Astrocyte of the hippocampus (primary cell): ENCODE measurements around the gene PHACTR2.
"Not testable (repeated sequence)": the region's sequence is repeated elsewhere in the genome, so short reads cannot be mapped to it uniquely, and the experiment has no call there.

Experiments
- DNase-seq: peaks from one replicate; pipeline ENCODE4 v3.0.0; 2011; ENCODE audit warnings: low read depth, low spot score

The PHACTR2 gene

DNA sequence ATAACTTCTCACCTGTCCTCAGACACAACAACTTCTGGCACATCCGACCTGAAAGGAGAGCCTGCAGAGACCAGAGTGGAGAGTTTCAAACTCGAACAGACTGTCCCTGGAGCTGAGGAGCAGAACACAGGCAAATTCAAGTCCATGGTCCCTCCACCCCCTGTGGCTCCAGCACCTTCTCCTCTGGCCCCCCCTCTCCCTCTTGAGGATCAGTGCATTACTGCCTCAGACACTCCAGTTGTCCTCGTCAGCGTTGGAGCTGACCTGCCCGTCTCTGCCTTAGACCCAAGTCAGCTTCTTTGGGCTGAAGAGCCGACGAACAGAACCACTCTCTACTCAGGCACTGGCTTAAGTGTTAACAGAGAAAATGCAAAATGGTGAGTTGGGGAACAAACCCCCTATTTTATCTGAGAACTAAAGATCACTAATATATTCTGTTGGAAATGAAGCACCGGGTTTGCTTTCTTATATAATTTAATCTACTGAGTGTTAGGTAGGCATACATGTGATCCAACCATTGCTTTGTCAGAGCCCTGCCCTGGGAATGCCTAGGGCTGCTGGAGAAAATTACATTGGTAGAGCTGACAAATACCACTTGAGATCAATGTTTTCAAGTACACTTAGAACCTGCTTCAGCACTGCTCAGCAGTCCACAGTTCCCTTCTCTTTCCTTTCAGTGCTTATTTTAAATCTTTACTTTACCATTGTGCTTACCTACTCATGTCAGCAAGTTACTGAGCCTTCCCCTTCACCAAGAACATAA, 87.8 kb downstream of the PHACTR2 start:
- DNase-seq = no peak

DNA sequence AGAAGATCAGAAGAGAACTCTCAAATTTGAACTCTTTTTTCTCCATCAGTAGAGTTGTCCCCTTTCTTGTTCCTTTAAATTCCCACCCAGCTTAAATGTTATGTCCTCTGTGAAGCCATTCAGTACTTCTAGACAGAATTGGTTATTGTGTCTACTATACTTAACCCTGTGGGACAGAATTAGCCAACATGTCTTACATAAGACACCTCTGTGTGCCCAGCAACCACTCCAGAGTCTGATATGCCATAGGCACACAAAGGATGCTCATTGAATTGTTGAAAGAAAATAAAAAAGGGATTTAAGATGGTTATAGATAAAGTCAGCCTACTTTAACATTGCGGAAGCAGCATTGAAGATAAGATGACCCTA, 88.4 kb downstream of the PHACTR2 start:
- no peak for DNase-seq

DNA sequence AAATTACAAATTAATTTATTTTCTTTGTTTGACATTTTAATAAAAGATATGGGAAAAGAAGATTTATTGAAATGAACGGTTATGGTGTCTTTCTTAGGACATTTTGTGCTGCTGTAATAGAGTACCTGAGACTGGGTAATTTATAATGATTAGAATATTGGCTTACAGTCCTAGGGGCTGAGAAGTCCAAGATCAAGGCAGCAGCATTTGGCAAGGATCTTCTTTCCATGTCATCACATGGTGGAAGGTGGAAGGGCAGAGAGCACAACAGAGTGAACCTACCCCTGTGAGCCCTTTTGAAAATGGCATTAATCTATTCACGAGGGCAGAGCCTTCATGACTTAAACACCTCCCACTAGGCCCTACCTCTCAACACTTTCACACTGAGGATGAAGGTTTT, 89.7 kb downstream of the PHACTR2 start:
- no peak for DNase-seq

DNA sequence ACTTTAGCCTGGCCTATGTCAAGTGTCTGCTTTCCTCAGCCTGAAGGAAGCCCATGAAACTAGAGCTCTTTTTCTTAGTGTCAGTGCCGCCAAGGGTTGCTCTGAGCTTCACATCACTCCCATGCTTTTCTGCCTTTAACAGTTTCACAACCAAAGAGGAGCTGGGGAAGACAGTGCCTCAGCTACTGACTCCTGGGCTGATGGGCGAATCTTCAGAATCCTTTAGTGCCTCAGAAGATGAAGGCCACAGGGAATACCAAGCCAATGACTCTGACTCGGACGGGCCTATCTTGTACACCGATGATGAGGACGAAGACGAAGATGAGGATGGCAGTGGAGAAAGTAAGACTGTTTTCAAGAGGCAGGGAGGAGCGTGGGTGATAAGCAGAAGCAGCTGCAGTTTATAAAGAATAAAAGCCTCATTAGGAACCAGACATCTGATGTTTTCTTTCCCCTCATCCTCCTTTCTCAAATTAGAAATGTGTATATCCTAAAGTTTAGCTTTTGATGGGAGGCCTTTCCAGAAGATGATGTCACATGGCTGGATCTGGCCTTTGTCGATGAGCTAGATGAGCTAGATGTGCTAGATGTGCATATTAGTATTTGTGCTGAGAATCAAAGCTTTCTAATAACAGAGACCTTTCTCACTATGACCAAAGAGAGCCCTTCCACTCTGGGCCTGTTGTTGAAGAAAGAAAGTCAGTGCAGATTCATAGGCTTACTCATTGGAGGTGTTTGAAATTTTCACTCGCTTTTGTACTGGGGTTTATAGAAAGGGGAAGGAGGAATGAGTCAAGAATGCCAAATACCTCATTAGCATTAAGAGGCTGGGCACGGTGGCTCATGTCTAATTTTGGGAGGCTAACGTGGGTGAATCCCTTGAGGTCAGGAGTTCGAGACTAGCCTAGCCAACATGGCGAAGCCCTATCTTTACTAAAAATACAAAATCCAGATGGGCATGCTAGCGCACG, 94.6 kb downstream of the PHACTR2 start:
- DNase-seq = no peak

DNA sequence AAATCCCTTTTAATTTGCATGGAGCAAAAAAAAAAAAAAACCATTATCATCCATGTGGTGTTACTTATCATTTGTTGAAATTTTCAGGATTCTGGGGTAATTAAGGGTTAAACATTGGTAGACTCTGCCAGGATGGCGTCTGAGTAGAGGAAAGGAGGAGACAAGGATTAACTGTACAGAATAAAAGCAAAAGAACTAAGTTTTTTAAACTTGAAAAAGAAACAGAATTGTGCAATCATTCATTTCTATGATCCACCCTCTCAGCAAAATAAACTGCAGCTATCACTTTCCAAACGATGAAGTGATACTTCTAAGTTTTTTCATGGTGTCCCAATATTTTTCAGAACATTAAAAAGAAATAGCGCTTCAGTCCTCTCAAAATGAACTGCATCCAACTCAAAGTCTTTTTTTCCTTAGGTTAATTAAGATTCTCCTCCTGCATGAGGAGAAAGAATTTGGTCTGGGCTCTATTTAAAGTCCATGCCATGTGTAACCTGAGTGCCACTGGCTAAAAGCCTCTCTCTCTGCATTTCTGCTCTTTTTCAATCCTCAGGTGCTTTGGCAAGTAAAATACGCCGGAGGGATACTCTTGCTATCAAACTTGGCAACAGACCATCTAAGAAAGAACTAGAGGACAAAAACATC, 95.9 kb downstream of the PHACTR2 start:
- DNase-seq = no peak

DNA sequence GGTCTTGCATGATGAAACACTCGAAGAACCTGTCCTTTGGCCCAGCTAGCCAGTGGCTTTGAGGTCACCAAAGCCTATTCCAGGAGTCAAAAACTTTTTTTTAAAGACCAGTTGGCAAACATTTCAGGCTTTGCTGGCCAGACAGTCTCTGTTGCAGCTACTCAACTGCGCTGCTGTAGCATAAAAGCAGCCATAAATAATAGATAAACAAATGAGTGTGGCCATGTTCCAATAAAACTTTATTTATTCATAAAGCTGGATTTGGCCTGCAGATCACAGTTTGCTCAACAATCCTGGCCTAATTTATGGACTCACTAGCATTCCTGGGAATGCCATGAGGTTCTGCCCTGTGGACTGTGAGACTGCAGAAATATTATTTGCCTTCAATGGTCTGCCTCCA, 96.6 kb downstream of the PHACTR2 start:
- DNase-seq = no peak

DNA sequence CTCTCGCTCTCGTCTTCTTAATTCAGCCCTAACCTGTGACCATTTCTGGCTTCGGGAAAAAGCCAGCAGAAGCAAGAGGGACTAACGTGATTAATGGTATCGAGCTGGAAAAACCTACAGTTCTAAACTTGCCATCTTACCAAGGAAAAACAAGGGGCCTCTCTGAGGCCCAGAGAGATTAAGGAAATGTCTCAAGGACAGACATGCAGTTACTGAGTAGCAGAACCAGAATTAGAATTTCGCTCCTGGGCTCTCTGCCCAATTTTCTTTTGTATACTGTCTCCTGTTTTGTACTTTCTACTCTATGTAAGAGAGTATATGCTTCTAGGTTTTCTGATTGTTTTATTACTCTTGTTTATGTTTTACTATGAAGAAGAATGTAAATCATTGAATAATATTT, 97.6 kb downstream of the PHACTR2 start:
- DNase-seq = no peak

DNA sequence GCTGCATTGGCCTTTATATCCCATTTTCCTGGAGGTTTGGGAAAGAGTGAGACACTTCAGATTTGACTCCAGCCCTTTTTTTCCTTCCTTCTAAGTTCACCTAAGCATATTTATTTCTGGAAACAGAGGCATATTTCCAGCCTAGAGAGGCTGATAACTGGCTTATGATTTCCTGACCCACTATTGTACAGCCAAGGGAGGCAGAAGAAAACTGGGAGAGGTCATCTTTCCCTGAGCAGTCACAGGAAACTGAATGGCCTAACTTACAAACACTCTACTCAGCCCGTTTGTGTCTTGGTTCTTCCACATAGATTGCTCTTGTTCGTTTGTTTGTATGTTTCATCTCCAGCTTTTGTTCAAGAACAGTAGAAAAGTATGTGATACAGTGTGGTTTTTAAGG, 101.2 kb downstream of the PHACTR2 start:
- no peak for DNase-seq

DNA sequence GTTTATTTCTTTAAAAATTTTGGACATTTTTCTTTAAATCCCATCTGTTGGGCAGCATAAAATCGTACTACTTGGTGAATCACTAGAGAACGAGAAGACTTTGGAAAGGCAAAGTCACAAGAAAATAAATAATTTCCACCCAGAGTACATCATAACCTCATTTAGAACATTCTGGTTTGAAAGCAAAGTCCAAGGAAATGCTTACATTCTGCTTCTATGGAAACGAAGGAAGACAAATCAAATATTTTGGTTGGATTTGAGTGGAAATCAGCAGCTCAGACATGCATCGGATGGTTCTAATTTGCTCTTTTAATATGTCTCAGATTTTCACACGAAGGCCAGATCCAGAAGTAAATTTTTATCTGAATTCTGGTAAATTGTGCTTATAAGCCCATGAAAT, 104.7 kb downstream of the PHACTR2 start:
- DNase-seq = no peak

DNA sequence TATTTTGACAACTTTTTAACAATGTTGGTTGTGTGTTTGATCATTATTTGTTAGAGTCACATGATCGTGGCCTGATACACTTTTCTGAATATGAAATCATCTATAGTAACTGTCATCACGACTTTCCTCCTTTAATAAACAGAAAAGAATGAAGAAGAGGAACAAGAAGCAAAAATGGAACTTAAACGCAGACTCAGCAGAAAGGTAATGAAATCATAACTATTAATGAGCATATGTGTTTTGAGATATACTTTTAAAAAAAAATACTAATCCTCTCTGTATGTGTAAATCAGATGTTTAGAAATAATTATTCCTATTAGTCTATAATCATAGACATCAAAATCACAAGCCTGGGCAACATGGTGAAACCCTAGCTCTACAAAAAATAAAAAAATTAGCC, 105.3 kb downstream of the PHACTR2 start:
- DNase-seq = no peak

DNA sequence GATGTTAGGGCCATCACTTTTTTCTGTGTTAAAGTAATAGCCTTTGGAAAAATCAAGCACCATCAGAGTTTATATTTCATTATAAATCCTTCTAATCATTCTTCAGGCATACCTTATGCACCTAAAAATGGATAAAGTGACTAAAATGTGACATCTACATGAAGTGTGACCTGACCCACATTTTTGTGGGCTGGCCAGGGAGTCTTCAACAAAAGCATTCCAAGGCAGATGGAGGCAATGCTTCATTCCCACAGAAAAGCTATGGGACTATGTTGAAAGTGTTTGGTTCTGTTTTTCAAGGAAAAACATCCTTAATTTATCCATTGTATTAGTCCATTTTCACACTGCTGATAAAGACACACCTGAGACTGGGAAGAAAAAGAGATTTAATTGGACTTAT, 106.6 kb downstream of the PHACTR2 start:
- DNase-seq = peak; percentile 63

DNA sequence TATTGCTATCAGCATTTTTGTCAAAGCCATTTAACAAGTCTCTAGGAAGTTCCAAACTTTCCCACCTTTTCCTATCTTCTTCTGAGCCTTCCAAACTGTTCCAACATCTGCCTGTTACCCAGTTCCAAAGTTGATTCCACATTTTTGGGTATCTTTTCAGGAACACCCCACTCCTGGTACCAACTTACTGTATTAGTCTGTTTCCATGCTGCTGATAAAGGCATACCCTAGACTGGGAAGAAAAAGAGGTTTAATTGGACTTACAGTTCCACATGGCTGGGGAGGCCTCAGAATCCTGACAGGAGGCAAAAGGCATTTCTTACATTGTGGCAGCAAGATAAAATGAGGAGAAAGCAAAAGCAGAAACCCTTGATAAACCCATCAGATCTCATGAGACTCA, 108.6 kb downstream of the PHACTR2 start:
- DNase-seq = not testable (repeated sequence)

DNA sequence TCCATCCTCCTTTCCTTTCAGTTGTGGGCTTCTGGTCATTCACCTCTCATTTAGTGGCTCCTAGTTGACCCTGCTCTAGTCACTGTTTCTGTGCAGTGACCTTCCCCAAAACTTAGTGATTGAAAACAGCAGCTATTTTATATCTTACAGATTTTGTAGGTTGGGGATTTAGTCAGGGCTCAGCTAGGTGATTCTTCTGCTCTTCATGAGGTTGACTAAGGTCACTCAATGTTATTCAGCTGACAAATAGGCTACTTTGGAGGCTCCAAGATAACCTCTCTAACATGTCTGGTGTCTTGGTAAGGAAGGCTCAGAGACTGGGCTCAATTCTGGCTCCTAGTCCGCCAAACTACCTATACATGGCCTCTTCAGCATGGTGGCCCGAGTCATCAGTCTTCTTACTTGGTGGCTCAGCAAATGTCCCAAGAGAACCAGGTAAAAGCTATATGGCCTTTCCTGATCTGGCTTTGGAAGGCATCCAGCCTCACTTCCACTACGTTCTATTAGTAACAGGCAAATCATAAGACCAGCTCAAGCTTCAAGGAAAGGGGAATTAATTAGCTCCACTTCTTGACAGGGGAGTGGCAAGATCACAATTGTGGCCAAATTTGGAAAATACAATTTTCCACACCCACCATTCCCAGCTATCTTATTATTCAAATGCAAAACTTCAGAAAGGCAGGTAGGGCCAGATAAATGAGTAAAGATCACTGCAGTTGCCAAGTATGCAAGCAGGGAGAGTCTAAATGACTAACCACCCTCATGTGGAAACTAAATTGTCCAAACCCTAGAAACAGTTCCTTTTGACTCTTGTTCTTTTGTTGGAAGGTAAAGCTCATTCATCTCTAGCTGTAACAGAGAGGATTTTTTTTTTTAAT, 114.9 kb downstream of the PHACTR2 start:
- DNase-seq = peak; percentile 49

DNA sequence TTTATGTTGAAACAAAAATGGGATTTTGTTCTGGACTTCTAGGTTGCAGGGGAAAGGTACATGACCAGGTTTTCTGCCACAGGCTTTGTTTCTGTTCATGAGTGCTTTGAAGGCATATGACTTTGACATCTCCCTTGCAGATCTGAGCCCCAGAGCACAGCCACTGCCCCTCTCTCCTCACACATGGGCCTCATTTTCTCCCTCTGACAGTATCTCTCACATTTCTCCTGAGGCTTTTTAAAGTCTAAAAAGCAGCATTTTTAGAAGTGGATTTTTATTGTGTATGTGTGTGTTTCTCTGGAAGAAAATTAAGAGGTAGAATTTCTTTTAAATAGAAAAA, 115.5 kb downstream of the PHACTR2 start:
- no peak for DNase-seq

DNA sequence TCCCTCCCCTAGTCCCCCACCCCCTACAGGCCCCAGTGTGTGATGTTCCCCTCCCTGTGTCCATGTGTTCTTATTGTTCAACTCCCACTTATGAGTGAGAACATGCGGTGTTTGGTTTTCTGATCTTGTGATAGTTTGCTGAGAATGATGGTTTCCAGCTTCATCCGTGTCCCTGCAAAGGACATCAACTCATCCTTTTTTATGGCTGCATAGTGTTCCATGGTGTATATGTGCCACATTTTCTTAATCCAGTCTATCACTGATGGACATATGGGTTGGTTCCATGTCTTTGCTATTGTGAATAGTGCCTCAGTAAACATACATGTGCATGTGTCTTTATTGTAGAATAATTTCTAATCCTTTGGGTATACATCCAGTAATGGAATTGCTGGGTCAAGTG, 118.8 kb downstream of the PHACTR2 start:
- not testable (repeated sequence) for DNase-seq

DNA sequence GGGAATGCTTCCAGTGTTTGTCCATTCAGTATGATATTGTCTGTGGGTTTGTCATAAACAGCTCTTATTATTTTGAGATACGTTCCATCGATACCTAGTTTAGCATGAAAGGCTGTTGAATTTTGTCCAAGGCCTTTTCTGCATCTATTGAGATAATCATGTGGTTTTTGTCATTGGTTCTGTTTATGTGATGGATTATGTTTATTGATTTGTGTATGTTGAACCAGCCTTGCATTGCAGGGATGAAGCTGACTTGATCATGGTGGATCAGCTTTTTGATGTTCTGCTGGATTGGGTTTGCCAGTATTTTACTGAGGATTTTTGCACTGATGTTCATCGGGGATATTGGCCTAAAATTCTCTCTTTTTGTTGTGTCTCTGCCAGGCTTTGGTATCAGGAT, 120.7 kb downstream of the PHACTR2 start:
- DNase-seq = not testable (repeated sequence)

DNA sequence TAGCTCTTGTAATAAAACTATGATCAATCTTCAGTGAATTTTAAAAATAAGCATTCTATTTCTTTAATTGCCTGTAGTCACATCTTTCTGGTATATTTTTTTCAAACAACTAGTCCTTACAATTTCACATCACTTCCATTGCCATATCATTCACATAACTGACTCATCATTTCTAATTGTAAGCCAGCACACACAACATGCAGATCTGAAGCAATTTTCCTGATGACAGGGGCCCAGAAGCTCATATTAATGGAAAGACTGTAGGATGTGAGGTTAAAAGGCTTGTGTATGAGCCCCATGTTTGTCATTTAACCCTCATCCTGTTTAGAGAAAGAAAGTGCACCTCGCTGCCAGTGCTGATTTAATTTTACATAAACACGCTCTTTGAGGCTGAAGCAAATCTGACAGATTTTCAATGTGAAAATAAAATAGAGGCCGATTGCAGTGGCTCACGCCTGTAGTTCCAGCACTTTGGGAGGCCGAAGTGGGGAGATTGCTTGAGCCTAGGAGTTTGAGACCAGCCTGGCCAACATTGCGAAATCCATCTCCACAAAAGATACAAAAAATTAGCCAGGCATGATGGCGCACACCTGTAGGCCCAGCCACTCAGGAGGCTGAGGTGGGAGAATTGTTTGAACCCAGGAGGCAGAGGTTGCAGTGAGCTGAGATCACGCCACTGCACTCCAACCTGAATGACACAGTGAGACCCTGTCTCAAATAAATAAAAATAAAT, 125.2 kb downstream of the PHACTR2 start:
- no peak for DNase-seq

DNA sequence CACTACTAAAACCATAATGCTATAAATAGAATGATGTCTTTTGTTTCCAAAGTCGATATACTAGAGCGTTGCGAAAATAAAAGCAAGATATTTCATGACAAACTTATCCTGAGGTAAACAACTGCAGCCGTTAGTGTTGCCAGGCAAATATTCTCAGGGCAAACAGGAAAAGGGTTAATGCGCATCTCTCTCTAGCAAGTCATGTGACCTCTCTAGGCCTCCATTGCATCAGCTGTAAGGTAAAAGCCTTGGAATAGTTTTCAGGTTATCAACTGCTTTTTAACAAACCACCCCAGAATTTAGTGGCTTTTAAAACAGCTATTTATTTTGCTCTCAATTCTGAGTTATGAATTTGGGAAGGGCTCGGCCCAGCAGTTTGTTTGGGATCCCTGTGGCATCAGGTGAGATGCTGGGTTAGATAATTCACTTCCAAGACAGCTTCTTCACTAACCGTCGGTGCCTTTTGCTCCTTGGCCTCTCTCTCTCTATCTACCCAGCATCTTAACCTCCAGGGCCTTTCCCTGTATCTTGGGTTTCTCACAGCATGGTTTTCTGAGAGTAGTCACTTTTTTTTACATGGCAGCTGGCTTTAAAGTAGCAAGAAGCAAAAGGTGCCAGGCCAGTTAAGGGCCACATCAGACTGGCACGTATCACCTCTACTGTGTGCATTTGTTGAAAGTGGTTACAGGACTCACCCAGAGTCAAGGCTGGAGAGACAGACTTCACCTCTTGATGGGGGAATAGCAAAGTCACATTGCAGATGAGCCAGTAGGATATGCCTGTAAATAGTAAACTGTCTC, 126.2 kb downstream of the PHACTR2 start:
- no peak for DNase-seq

DNA sequence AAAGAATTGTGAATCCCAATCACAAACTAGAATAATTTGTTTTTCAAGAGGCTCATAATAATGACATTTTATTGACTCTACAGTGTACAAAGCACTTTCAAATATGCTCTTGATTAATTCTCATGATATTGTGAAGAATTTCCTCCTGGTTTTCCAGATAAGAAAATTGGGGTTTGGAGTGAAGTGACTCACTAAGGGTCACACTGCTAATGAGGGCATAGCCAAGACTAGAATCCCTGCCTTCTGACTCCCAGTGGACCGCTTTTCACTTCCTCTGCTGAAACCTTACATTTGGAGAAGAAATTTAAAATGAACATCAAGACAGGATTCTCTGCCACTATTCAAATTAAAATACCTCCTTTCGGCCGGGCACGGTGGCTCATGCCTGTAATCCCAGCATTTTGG, 127.1 kb downstream of the PHACTR2 start:
- peak; percentile 15 for DNase-seq
